ENCODE measurements around the gene CLCA4.
A peak's percentile ranks its signal among the peaks of the same experiment; 100 is the strongest.

The CLCA4 gene

GRCh38 chr1:86616871-86617270 lies 70.0 kb downstream of the CLCA4 start:
- DNase-seq (ENCODE audit: low spot score), result peak; percentile 91

GRCh38 chr1:86618358-86618757 lies 71.5 kb downstream of the CLCA4 start:
- no peak for DNase-seq (ENCODE audit: low spot score)

DNA sequence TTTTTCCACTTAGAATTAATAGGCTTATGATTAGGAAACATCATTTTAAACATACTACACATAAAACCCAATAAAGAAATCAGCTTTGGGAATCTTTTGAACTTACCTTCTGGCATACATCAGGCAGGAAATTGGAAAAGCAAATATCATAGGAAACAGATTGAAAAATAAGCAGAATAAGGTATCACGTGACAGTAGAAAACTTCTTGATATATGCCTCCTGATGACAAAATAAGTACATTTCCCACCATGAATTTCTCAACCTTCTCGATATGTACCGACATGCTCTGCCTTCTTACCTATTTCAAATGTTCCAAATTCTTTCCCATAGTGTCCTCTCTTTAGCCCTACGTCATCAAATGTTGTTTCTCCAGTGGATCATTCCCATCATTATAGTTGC lies 72.4 kb downstream of the CLCA4 start:
- DNase-seq (ENCODE audit: low spot score), result no peak

DNA sequence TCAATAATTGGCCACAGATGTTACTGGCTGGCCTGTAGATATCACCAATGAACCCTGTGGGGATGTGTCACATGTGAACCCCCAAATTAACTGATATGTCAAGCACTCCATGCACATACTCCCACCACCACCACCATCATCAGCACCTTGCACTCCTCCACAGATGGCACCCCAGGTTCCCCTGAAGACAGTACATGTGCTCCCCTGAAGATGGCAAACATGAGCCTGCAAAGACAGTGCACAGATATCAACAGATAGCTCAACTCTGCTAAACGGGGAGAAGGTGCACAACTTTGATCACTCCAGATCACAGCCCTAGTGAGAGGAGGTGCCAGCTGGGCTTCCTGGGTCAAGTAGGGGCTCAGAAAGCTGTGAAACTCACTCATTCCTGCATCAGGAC lies 74.4 kb downstream of the CLCA4 start:
- peak; percentile 27 for DNase-seq (ENCODE audit: low spot score)

All from NAMALWA (cell line).